ENCODE data around the gene HMG20B. TPM values are rescaled to one million over a fixed set of nuclear protein-coding genes. Genes with fewer than 3 reads are reported as not detected.

The HMG20B gene
- total RNA-seq, 6 donors from 2014 or later: 79.5 to 183 (median 85.9) TPM

GRCh38 chr19:3572132-3572854 lies 451 bp upstream of the HMG20B start:
- TF ChIP-seq EP300 (IDR thresholded peaks at IDR 0.05) (no peak), POLR2AphosphoS5 (IDR thresholded peaks at IDR 0.05) (peak in 1 of 2 donors; percentile 43)
- WGBS, 2 donors: 4 to 6% methylated on average over 10 to 27 of the region's 48 CpGs
- H3K27me3 ChIP-seq: no peaks in the 10 kb centered on the region
- no peaks in the 10 kb centered on the region for H3K9me3 ChIP-seq
- peak; percentile 97 to 99 for ATAC-seq (ENCODE audit: low FRiP score in 2 of 2)
- H3K27ac ChIP-seq: peak overlapping the region in 2 of 4 donors; percentile 84 to 92
- peak; percentile 100 for DNase-seq
- H3K4me1 ChIP-seq: peaks cover 15 to 33% (median 25%) of the 10 kb centered on the region in 4 donors
- H3K36me3 ChIP-seq: peaks cover 0 to 8% (median 0%) of the 10 kb centered on the region in 4 donors
- H3K4me3 ChIP-seq: peak overlapping the region; percentile 26 to 92 (median 88)

- H3K9me3 ChIP-seq: no peaks in the 10 kb centered on the region
- DNase-seq (peak; percentile 29 to 92), ATAC-seq (ENCODE audit: low FRiP score in 2 of 2) (peak; percentile 13 to 33)
- H3K4me3 ChIP-seq: peak overlapping the region; percentile 85 to 92 (median 88)
- H3K27ac ChIP-seq: peak overlapping the region; percentile 80 to 92 (median 82)
- TF ChIP-seq CTCF (IDR thresholded peaks at IDR 0.05) (no peak), POLR2A (IDR thresholded peaks at IDR 0.05) (no peak), POLR2AphosphoS5 (IDR thresholded peaks at IDR 0.05) (no peak), EP300 (IDR thresholded peaks at IDR 0.05) (no peak)
- 0% methylated on average over 12 to 29 of the region's 60 CpGs for WGBS, 2 donors
- peaks cover 15 to 33% (median 25%) of the 10 kb centered on the region in 4 donors for H3K4me1 ChIP-seq
- H3K36me3 ChIP-seq: peaks cover 0 to 12% (median 0%) of the 10 kb centered on the region in 4 donors
- H3K27me3 ChIP-seq: no peaks in the 10 kb centered on the region
These were observed 566 bp downstream of the HMG20B start for GRCh38 chr19:3573162-3573857.

DNA sequence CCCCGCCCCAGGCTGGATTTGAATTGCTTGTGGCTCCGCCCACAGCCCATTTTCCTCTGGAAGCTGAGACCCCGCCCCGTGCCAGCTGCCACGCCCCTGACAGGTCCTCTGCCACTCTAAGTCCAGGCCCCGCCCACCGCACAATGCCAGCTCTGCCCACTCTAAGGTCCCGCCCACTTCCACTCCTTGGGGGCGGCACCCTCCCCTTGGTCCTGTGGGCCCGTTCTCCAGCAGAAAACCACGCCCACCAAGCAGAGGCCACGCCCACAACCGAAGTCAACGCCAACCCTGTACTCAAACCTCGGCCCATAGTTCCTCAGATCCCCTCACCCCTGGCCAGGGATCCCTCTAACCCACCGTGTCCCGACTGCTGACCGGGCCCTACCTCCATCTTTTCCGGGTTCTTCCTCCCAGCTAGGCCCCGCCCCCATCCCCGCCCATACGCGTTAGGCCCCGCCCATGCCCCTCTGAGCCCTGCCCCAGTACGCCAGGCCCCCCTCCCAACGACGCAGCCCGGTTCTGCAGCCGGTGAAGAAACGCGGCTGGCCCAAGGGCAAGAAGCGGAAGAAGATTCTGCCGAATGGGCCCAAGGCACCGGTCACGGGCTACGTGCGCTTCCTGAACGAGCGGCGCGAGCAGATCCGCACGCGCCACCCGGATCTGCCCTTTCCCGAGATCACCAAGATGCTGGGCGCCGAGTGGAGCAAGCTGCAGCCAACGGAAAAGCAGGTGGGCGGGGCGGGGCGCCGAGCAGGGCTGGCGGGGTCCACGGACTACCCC lies 1.3 kb downstream of the HMG20B start:
- H3K4me3 ChIP-seq: peak overlapping the region in 3 of 4 donors; percentile 86 to 92 (median 91)
- H3K27me3 ChIP-seq: no peaks in the 10 kb centered on the region
- H3K4me1 ChIP-seq: peaks cover 15 to 33% (median 25%) of the 10 kb centered on the region in 4 donors
- no peaks in the 10 kb centered on the region for H3K9me3 ChIP-seq
- peak; percentile 96 to 99 for DNase-seq
- TF ChIP-seq EP300 (IDR thresholded peaks at IDR 0.05) (no peak), CTCF (IDR thresholded peaks at IDR 0.05) (no peak), POLR2AphosphoS5 (IDR thresholded peaks at IDR 0.05) (no peak), POLR2A (IDR thresholded peaks at IDR 0.05) (no peak)
- peak; percentile 64 to 86 for ATAC-seq (ENCODE audit: low FRiP score in 2 of 2)
- H3K27ac ChIP-seq: peak overlapping the region in 3 of 4 donors; percentile 23 to 92 (median 80)
- 49 to 60% methylated on average over 29 to 31 of the region's 55 CpGs for WGBS, 2 donors
- peaks cover 0 to 13% (median 0%) of the 10 kb centered on the region in 4 donors for H3K36me3 ChIP-seq

GRCh38 chr19:3575260-3575741 lies 2.6 kb downstream of the HMG20B start:
- H3K4me1 ChIP-seq: peaks cover 15 to 33% (median 25%) of the 10 kb centered on the region in 4 donors
- 89 to 92% methylated on average over 19 of the region's 19 CpGs for WGBS, 2 donors
- peaks cover 0 to 13% (median 0%) of the 10 kb centered on the region in 4 donors for H3K36me3 ChIP-seq
- no peak for DNase-seq
- no peak overlapping the region for H3K4me3 ChIP-seq
- no peak for ATAC-seq (ENCODE audit: low FRiP score in 2 of 2)
- H3K27me3 ChIP-seq: no peaks in the 10 kb centered on the region
- no peak for TF ChIP-seq POLR2AphosphoS5 (IDR thresholded peaks at IDR 0.05)
- no peak for TF ChIP-seq EP300 (IDR thresholded peaks at IDR 0.05)
- TF ChIP-seq CTCF (IDR thresholded peaks at IDR 0.05): no peak
- no peak for TF ChIP-seq POLR2A (IDR thresholded peaks at IDR 0.05)
- no peaks in the 10 kb centered on the region for H3K9me3 ChIP-seq
- no peak overlapping the region for H3K27ac ChIP-seq
